Embryonic facial prominence (tissue), 1 donor: ENCODE results near the gene ROBO1.

Source experiments
- DNase-seq: peaks from one replicate; pipeline ENCODE4 v3.0.0-alpha.2; 2016; ENCODE audit errors: extremely low spot score

ROBO1 gene

DNA sequence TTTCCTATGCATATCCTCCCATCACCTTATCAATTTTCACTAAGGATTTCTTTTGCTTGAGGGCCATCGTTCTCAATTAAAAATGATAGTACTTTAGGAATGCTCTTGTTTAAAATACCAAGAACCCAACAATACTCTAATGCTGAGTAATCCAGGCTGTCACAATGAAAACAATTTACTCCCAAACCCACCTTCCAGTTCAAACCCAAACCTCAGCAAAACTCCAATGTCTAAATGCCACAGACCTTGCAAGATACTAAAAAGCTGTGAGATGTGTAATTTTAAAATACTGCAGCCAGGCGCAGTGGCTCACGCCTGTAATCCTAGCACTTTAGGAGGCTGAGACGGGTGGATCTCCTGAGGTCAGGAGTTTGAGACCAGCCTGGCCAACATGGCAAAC lies 889.8 kb downstream of the ROBO1 start:
- no peak for DNase-seq

DNA sequence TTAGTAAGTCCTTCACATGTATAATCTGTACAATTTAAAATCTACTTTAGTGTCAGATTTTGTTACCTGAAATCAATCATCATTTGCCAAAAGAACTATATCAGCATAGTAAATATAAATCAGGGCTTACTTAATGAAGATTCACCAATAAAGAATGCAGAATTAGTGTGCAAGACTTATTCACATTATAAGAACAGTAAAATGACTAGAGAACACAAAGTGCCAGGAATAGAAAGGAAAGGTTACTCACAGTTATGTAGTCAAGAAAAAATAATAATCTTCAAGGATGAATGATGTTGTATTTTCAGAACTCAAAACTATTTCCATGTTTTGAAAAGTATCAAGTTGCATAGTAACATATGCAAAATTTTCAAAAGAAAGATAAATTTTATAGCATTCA lies 891.9 kb downstream of the ROBO1 start:
- DNase-seq: no peak

DNA sequence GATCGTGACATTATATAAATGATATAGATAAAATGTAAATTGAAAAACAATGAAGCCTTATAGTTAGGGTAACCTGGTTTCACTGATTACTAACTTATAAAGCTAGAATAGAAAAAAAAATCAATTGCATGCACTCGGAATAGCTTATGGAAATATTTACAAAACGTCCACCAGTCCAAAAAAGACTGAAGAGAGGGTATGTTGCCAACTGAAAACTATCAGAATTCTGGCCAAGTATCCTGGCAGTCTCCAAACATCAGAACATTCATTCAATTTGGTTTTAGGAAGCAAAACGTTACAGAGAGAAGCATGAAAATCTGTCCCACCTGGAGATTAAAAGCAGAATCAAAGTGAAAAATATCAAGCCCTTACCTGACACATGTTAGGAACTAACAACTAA lies 892.4 kb downstream of the ROBO1 start:
- no peak for DNase-seq

DNA sequence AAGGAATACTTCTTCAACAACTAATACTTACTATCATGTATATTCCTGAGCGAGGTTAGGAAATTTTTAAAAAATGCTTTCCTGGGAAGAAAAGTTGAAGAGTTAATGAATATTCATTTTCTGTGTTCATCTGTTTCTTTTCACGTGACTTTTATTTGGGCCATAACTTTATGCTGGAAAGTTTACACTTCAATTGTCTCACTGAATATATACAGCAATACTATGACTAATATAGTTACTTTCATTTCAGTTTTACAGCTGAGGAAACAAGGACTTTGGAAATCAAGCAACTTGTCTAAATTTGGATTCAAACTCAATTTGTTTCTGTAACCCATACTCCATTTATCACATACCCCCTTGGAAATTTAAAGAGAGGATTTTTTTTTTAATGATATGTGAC lies 894.2 kb downstream of the ROBO1 start:
- no peak for DNase-seq

DNA sequence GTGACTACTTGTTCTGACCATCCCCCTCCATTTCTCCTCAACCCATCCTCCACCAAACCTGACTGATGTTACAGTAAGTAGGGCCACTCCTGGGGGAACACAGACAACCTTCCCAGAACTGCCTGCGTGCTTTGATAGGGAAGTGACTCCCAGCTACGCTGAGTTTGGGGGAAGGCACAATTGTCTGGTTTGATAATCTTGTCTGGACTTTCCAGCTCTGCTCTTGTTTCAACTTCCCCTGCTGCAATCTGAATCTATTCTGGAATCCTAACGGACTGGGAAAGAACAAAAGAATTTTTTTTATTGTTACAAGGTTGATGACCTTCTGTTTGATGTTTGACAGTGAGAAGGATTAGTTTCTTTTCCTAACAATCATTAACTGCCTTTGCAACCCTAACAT lies 895.6 kb downstream of the ROBO1 start:
- DNase-seq: no peak

DNA sequence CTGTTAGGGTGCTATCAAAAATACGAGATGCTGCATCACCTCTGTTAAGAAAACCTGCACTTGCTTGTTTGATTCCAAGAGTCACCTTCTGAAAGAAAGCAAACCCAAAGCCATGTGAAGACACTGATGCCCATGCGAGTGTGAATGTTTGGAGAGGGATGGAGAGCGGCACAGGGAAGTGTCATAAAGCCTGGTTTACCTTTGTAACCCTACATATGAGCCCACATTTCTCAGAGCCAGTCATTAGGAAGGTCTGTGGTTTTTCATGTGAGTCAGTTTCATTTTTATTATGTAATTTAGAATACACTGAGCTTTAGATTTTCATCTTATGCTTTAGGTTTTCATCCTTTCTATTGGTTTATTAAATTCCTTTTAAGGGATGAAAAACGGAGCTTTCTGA lies 896.8 kb downstream of the ROBO1 start:
- no peak for DNase-seq

DNA sequence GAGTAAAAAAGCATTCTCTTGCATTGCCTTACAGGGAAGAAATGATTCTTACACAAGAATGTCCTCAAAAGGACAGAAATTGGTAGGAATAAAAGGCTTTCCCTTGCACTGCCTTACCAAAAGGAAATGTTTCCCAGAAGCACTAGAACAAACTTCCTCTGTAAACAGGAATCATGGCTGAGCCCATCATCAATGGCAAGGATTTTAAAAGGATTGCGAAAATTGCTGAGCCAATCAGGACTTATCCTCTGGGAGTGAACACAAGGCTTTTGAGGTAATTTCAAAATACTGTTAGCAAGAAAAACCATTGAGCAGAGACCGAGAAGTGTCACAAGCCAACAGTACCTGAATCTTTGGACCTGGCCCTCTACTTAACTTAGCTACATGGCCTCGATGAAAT lies 897.3 kb downstream of the ROBO1 start:
- DNase-seq: no peak

DNA sequence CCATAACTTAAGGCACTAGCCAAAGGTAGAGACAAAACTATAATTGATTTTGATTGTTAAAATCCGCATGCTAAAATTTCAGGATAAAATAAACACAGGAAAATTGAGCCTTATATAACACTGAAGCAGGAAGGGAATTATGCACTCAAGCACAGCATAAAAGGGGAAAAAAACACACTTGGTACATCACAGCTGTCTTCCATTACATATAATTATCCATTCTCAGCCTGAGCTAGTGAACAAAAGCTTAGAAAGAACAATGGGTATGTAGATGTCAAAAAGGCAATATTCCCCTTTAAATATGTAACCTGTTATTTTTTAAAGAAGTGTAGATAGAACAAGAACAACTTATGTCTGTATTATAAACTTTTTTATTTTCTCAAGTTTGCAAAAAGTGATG lies 899.2 kb downstream of the ROBO1 start:
- no peak for DNase-seq

DNA sequence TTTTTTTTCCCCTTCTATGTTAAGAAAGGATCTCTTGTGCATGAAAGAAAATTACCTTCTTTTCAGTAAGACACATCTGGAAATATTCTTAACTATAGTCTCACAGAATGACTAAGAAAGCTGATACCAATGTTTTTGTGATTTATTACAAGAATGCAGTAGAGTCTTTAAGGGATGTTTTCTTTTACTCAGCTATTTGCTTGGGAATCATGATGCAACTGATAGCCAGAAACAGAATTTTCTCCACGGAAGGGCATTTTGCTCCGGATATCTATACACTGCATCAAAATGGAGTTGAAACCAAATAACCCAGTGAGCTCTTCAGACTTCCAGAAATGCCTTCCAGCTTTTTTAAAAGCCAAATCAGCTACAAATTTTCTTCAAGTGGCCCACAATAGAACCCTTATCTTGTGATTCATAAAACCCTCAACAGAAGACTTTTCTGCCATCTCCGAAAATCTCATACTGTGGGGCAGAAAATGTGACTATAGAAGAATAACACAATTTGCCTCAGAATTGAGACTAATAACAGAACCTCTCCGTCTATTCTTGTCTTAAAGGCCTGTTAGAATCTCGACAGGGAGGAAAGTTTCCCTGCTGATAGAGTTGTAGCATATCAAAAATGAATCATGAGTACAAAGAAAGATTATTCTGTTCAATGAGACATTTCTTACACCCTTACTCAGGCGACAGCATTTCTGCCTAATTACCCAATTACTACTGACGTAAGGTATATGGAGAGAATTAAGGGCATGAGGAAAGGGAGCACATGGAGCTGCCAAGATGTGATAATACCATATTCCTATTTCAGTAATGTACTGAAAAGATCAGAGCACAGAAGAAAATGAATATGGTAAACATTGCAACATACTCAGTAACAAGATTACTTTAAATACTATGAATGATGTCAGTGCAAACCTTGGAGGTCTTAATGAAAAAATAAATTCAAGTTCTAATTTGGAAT lies 900.1 kb downstream of the ROBO1 start:
- DNase-seq: no peak

DNA sequence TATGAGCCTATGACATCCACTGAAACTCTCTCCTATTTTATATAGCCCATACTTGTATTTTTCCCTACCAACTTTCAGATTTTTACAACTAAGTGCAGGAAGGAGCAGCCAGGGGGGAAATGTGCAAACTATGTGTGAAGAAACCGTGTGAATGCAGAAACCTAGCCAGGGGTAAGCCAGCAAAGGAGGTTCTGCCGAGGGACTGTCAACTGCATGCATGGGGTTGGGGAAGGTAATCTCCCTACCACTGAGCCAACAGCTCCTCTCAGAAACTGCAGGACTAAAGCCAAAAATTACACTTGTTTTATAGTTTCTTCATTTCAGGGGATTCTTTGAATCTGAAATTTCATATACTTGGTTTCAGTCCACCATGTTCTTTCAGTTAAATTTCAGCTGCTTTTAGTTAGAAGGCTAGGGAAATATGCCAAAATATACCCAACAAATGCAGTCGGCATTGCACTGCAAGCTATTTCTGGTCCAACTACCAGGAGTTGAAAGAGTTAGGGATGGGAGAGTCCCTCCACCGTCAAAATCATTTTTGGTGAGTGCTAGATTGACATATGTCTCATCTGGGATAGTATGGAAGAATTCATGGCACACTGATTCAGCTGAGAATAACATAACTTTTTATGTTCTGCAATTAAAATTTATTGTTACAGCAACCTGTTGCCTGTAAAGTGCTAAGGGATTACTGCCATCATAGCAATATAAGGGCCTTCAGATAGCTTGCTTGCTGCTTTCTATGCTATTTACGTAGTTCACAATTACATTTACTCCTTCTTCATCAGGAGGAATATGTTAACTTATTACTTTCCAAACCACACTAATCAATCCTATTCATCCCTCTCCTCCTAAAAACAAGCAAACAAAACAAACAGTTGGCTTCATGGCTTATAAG lies 904.2 kb downstream of the ROBO1 start:
- DNase-seq: peak; percentile 69

DNA sequence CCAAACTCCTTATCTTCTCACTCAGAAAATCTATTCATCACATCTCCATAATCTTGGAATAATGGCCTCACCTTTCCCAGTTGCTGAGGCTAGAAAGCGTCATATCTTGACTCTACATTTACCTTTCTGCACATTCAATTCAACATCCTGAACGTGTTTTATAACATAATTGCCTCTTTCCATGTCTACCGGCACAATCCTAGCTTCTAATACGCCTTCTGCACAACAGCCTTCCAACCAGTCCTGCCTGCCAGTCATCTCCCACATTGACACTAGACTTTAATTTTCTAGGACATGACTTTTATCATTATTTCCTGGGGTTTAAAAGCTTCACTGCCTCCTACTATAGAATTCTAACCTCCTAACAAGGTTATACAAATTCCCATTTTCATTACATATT lies 906.6 kb downstream of the ROBO1 start:
- DNase-seq: no peak

DNA sequence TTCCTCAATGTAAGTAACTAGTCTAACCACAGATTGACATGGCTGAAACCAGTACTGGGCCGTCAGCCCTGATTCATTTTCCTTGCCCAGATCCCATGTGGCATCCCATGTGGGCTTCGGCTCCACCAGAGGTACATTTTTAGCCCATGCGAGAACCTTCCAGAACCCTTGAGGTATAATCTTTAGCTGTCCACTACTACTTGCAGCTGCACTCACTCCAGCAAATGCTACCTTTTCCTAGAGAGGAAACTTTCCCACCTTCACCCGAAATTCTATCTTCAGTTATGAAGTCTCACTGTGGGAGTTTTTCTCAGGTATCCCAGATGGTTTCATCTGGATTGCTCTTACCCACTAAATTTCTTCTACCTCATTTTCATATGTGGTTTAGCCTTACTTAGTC lies 907.2 kb downstream of the ROBO1 start:
- no peak for DNase-seq

DNA sequence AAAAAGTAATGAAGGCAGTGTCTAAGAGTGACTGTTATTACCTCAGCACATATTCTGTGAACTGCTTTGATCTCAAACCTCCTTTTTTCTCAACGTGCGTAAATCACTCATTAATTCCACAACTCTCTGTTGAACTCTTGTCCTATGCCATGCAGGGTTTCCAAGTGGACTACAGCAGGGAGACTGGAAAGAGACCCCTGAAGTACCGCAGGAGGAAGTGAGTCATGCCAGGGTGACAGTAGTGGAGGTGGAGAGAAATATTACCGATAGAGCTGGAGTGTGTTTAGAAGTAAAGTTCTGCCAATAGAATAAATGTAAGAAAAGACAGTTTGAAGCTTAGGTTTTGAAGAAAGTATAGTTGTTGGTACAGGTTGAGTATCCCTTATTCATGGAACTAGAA lies 908.9 kb downstream of the ROBO1 start:
- no peak for DNase-seq

DNA sequence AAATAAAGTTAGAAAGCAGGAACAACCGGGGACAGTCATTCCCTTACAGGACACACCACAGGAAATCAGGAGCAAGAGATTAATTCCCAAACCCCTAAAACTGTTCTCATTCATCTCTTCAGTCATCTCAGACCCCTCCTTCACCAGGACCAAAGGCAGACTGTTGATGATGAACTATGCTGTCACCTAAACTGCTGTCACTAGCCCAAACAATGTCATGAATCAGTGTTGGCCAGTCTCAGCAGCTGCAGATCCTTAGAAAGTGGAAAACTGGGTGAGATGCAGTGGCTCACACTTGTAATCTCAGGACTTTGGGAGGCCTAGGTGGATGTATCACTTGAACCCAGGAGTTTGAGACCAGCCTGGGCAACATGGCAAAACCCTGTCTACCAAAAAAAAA lies 909.6 kb downstream of the ROBO1 start:
- no peak for DNase-seq

DNA sequence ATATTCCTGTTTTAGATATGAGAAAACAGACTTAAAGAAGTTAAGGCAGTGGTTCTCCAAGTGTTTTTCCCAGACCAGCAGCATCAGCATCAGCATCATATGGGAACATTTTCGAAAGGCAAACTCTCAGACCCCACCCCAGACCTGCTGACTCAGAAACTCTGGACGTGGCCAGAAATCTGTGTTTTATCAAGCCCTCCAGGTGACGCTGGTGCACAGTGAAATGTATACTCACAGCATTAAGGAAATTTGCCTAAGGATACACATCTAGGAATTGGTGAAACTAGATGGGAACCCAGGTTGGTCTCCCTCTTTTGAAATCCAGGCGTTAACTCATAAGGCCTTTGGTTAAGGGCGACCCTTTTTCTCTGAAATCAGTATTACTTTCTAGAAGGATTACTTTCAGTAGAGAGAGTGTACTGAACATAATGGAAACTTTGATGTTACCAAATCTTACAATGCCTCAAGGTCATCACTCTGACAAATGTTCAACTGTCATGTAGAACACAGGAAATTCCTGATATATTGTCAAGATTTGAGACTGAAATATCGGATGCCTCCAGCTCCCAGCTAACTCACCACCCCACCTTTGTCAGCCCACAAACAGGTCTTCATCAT lies 910.2 kb downstream of the ROBO1 start:
- no peak for DNase-seq

DNA sequence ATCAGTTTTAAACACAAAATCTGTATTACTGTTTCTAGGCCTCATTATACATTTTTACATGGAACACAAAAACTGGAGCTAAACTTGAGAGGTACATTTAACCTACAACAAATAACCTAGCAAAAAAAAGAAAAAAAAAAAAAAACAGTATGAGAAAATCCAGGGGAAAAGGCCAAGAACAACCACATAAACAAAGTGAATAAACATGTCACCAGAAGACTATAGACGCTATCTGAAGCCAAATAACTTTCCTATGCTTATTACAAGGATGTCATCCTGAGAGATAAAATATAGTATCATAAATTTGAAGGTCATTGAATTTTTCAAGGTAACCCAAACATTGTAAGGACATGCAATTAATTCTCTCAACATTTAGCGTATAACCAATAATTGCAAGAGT lies 911.6 kb downstream of the ROBO1 start:
- no peak for DNase-seq

DNA sequence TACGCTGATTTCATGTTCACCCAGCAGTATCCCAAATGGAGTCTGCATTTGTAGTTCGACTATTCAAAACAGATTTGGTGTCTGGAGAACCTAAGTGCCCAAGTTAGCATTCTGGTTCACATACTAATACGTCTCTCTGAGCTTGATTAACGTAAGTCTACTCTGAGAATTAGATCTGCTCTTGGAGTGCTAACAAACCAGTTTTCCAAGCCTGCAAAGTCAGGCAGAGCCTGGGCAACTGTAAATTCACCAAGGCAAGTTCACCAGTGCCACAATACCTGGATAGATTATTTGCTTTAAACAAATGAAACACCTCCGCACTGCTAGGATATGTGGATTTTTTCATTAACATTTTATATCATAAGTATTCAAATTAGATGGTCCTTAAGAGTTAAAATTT lies 912.6 kb downstream of the ROBO1 start:
- DNase-seq: no peak

DNA sequence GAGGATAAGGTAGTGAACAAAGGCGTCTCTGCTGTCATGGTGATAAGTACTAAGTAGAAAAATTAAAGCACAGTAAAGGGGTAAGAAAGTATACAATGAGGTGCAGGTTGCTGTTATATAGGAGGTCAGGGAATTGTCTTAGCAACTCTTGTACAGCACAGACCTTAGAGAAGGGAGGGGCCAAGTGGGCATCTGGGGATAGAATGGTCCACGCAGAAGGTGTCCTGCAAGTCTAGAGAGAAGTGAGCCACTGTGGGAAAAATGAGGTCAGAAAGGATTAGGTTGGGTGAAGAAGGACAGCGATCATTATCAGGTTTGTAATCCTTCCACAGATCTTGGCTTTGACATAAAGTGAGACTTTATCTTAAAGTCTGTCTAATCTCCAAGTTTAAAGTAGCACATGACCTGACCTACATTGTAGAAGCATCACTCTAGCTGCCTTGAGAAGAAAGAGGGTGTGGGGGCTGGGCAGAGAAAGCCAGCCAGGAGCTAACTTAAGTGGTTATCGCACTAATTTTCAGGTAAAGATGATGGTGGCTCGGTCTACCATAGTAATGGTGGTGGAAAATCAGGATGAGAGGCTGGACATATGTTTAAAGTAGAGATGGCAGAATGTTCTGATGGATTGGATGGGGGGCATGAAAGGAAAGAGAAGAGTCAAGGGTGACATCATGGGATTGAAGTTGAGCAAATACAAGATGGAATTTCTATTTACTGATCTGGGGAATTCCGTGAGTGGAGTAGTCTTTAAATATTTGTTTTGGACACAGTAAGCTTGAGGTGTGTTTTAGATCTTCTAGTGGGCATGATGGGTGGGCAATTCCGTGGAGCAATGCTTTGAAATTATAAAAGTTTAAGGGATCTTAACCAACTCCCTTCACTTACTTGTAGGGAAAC lies 919.2 kb downstream of the ROBO1 start:
- no peak for DNase-seq

DNA sequence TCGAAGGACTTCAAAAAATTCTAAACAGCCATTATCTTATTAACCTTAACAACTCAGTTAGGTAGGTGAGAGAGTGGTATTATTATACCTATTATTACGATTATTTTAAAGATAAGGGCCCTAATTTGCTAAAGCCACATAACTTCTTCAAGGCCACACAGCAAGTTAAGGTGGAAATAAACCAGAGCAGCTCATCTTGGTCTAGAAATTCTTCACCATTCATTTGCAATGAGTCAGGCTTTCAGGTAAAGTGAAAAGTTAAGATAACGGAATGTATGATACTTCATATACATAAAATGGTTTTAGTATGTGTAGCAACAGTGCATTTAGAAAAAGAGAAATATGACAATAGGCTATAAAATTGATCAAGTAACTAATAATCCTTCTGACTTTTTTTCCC lies 920.2 kb downstream of the ROBO1 start:
- DNase-seq: no peak

DNA sequence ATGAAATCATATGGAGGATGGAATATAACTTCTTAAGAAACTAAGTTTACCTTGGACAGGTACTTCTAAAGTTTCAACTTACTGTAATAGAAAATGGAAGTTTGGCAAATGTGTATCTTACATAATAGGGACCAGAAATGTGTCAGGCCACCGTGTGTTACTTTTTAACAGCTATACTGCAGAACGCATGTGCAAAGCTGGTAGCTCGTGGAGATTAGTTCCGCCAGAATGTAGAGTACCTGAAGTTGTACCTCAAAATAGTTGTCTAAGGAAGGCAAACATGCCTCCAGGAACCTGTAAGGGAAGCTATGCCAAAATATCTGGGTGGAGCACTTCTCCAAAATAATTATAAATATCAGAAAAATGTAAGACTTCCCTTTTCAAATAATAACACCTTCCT lies 920.6 kb downstream of the ROBO1 start:
- DNase-seq: no peak

DNA sequence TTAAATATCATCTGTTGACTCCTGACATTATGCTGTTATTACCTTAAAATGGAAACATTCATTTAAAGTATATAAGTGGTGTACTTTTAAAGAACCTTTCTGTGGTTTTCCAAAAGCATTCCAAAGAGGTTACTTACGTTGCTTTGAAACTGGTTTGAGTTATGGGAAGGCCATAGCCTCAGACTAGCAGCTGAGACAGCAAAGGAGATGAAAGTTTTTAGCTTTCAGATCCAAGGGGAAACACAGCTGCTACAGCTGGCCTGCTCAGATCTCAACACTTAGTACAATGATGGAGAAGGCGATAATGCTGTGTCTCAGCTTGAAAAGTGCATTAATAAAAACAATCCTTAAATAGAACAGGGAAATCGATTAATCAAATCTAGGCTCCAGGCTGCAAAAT lies 921.1 kb downstream of the ROBO1 start:
- no peak for DNase-seq
